Measurements from ENCODE around the gene TNFRSF14.
"Not testable (repeated sequence)": the region's sequence is repeated elsewhere in the genome, so short reads cannot be mapped to it uniquely, and the experiment has no call there.

TNFRSF14 gene

GRCh38 chr1:2569060-2569459 is 12.9 kb downstream of the TNFRSF14 start:
- no peak for DNase-seq

GRCh38 chr1:2569703-2570102 is 13.5 kb downstream of the TNFRSF14 start:
- not testable (repeated sequence) for DNase-seq

- no peak for DNase-seq
These were observed 14.2 kb downstream of the TNFRSF14 start for GRCh38 chr1:2570332-2570731.

GRCh38 chr1:2571348-2571747 is 15.2 kb downstream of the TNFRSF14 start:
- no peak for DNase-seq

- peak; percentile 64 to 83 for DNase-seq
These were observed 17.2 kb downstream of the TNFRSF14 start for GRCh38 chr1:2573250-2573920.

GRCh38 chr1:2574350-2574749 is 18.2 kb downstream of the TNFRSF14 start:
- DNase-seq, result no peak

- peak in 1 of 2 donors; percentile 40 for DNase-seq
These were observed 19.9 kb downstream of the TNFRSF14 start for GRCh38 chr1:2575801-2576663.

- peak in 1 of 2 donors; percentile 43 for DNase-seq
These were observed 21.4 kb downstream of the TNFRSF14 start for GRCh38 chr1:2577565-2578075.

GRCh38 chr1:2578758-2579118 is 22.6 kb downstream of the TNFRSF14 start:
- DNase-seq, result no peak

GRCh38 chr1:2580691-2581090 is 24.5 kb downstream of the TNFRSF14 start:
- no peak for DNase-seq

GRCh38 chr1:2582391-2582790 is 26.2 kb downstream of the TNFRSF14 start:
- peak; percentile 70 to 97 for DNase-seq

- peak; percentile 26 to 52 for DNase-seq
These were observed 27.2 kb downstream of the TNFRSF14 start for GRCh38 chr1:2583331-2583791.

GRCh38 chr1:2583871-2584351 is 27.7 kb downstream of the TNFRSF14 start:
- peak in 1 of 2 donors; percentile 41 for DNase-seq

GRCh38 chr1:2584686-2585317 is 28.6 kb downstream of the TNFRSF14 start:
- DNase-seq, result no peak

GRCh38 chr1:2585318-2586092 is 29.3 kb downstream of the TNFRSF14 start:
- DNase-seq, result peak; percentile 79 to 83

- peak; percentile 98 to 99 for DNase-seq
These were observed 30.2 kb downstream of the TNFRSF14 start, which contains the start of gene PRXL2B for GRCh38 chr1:2586154-2587070. Gene PRXL2B, plus strand, starts transcription at chr1:2586777. Its CDS starts 109 bp downstream, at chr1:2586886.

GRCh38 chr1:2587071-2587859 is 31.1 kb downstream of the TNFRSF14 start:
- DNase-seq, result no peak

- no peak for DNase-seq
These were observed 31.8 kb downstream of the TNFRSF14 start for GRCh38 chr1:2587860-2588571.

GRCh38 chr1:2588661-2589430 is 32.7 kb downstream of the TNFRSF14 start:
- DNase-seq, result no peak

Measured in inflammatory macrophage treated with lipopolysaccharide for 1 hour (primary cell).